Uterine smooth muscle cell (primary cell): ENCODE measurements around the gene PPIP5K1. TPM values are rescaled to one million over a fixed set of nuclear protein-coding genes. Genes with fewer than 3 reads are reported as not detected.

ENCODE experiments used
- total RNA-seq: library from RNA; depleted of rRNA; stranded (reverse); fragments of >200 nt; gene quantifications from 2 replicates; pipeline ENCODE4 v1.2.3, GENCODE V29; 2014

PPIP5K1 gene
- 29.7 and 32.4 TPM in 2 replicates for total RNA-seq

DNA sequence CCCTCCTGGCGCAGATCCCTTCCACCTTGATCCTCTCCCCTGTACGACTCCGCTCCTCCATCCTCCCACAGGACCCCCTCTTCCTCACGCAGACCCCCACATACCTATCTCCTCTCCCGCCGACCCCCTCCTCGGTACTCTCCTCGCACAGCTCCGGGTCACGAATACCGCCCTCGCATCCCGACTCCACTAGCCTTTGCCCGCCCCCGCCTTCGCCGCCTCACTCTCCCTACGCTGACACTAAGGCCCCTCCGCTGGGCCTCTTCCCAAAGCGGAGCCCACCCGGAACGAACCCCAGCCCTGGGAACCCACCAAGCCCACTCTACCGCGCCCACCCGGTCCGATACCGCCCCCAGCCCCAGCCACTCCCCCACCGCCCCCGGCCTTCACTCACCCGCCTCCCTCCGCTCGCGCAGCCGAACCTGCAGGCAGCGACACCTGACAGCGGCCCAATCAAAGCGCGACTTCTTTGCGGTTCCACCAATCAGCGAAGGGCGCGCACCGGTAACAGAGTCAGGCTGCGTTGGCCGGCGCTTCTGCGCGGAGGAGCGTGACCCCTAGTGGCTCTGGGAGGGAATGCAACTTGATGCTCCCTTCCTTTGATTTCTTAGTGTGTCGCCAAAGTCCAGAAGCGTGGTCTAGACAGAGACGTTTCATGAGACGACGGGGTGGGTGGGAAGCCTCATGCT is at the start of gene PPIP5K1:
PPIP5K1 (minus strand) TSS at position 431 of the 689 bp plus-strand sequence. CDS start 5,704 bp downstream, outside the sequence.

DNA sequence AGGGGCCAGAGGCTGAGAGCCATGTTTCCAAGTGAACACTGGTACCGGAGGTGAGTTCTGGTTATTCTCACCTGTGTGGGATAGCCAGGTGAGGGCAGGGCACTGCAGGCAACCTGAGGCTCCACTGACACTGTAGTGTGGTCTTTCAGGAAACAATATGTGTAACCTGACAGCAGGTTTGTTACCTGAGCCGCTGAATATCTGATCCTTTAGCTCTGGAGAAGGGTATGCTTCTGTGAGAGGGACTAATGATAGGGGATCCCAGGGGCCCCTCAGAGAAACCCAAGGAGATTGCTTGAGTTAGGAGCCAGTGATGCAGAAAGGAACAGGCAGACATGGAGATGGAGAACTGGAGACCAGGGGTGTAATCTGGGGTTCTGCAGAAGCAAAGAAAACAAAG is 28.7 kb upstream of the PPIP5K1 start, which contains the start of gene STRC:
STRC (minus strand) TSS at position 101 of the 400 bp plus-strand sequence; CDS start at position 23, 78 bp downstream.

DNA sequence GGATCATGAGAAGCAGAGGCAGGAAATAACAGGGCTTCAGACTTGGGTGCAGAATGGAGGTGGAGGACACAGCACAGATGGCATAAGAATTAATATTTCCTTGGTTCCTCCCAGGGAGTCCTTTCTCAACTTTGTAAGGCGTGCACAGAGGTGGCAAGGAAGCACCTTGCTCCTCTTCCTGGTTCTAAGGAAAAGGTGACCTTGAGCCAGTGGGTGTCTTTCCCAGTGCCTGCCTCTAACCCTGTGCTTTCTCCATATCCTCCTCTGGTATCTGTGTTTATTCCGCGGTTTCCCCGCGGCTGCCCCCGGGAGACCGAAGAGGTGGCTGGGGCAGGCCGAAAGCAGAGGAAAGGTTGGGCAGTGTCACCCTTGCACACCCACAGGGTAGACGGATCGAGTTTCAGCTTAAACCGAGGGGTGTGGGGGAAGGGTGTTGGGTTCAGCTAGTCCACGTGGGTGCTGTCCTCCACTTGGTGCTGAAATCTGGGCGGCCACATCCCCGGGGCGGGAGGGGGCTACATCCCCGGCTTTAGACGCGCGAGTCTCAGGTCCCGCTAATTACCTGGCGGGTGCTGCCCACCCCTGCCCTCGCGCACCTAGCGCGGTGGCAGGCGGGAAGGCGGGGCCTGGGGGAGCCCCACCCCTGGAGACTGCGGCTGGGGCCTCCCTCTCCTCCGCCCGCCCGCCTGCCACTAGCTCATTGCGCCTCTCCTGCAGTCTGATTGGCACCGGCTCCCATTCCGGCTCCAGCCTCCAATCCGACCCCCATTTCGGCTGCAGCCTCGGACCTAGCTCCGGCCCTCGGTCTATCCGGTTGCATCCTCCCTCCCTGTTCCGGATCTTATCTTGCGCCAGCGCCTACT is 3.6 kb upstream of the PPIP5K1 start, which contains the start of gene CKMT1B:
CKMT1B (plus strand) TSS at position 700 of the 863 bp plus-strand sequence. CDS start 192 bp downstream, outside the sequence.

DNA sequence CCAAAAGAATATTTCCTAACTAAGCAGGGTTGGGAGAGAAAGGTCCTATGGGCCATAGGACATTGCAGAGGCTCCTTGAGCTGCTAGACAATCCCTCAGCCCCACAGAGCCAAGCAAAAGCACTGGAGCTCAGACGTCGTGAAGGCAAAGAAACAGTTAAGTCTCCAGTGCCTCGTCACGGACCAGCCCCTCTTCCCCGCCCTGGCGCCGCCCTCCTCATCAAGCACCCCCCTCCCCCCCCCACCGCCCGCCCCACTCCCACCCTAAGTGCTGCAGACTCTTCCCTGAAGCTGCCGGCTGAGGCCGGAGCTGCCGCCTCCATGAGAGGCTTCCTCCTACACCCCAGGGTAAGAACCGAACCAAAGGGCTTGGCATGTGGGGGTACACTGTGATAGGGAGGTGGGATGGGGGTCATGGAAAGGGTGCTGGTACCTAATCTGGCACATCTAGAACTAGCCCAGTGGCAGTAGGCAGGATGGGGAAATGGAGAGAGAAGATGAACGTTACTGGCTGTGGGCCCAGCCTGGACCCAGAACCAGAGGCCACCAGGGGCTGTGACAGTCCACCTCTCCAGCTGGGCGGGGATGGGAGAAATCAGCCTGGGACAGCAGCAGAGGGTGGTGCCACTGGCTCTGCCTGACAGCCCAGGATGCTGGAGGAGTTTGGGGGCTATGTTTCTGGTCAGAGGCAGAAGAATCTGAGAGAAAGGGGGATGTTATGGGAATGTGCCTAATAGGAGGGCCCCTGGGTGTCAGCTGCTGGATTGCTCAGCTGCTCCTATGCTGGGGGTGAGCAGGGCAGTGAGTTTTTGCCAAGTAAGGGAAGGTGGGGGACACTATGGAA is 72.4 kb downstream of the PPIP5K1 start, which contains the start of gene MAP1A:
MAP1A (plus strand) TSS at position 255 of the 843 bp plus-strand sequence. CDS start 3,866 bp downstream, outside the sequence.

DNA sequence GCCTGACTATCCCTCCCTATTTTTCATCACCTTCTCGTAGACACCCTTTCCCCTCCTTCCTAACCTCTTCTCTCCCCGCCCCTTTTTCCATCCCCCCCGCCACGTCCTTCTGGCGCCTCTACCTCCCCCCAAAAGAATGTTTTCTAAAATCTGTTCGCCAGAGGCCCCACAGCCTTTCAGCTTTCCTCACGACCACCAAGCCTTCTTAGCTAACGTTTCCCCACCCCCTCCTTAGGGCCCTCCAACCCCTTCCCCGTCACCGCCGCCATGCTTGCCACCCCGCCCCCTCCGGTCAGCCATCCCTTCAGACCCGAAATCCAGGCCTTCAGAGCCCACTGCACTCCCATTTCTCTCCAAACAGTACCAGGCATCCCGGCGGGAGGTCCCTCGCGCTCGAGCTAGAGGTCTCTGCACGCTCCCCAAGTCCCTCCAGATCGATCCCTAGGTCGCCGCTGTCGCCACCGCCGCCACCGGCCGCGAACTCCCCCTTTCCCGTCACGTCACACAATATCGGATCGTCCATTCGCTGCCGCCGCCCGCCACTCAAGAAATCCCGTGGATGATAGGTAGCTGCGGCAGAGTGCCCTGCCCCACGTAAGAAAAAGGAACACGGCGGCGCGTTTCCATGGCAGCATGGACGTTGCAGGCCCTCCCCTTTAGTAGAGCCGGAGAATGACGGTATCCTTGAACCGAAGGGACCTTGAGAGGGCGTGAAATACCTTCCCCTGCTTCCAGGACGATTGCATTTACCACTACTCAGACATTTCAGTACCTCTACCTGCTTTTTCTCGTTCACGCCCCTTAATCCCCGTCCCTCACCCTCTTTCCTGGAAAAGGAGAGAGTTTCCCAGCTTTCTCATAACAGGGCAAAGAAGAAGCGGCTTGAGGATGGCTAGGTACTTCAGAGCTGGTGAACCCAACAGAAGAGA is 97.1 kb downstream of the PPIP5K1 start, which contains the start of gene TP53BP1:
TP53BP1 (minus strand) TSS at position 484 of the 929 bp plus-strand sequence; CDS start at position 371, 113 bp downstream.

Other genes starting within 250 kb of the PPIP5K1 start
- 20.7 and 29.4 TPM in 2 replicates for gene ZSCAN29, start 219.2 kb downstream of the PPIP5K1 start, total RNA-seq
- gene TUBGCP4, start 219.1 kb downstream of the PPIP5K1 start, total RNA-seq = 15.1 and 16.7 TPM in 2 replicates
- gene TP53BP1, start 97.1 kb downstream of the PPIP5K1 start, total RNA-seq = 135 and 148 TPM in 2 replicates
- 89.7 and 90.5 TPM in 2 replicates for gene MAP1A, start 72.6 kb downstream of the PPIP5K1 start, total RNA-seq
- not detected in 2 replicates for gene CKMT1B, start 3.8 kb upstream of the PPIP5K1 start, total RNA-seq
- gene STRC, start 28.6 kb upstream of the PPIP5K1 start, total RNA-seq = 0.12 TPM in 1 of 2 replicates, not detected in the other
- gene CATSPER2, start 58.6 kb upstream of the PPIP5K1 start, total RNA-seq = 2.1 and 2.9 TPM in 2 replicates
- not detected in 2 replicates for gene CKMT1A, start 103.7 kb upstream of the PPIP5K1 start, total RNA-seq
- 160 and 313 TPM in 2 replicates for gene PDIA3, start 156.2 kb upstream of the PPIP5K1 start, total RNA-seq
- 2.7 and 3.1 TPM in 2 replicates for gene ELL3, start 186.8 kb upstream of the PPIP5K1 start, total RNA-seq
- gene SERF2, start 202.1 kb upstream of the PPIP5K1 start, total RNA-seq = 256 and 546 TPM in 2 replicates
- 0.11 TPM in 1 of 2 replicates, not detected in the other for gene SERINC4, start 210.0 kb upstream of the PPIP5K1 start, total RNA-seq
- gene HYPK, start 210.4 kb upstream of the PPIP5K1 start, total RNA-seq = 12.9 and 13.0 TPM in 2 replicates
- gene MFAP1, start 234.5 kb upstream of the PPIP5K1 start, total RNA-seq = 31.2 and 37.8 TPM in 2 replicates
- gene WDR76, start 236.8 kb upstream of the PPIP5K1 start, total RNA-seq = 12.2 and 41.7 TPM in 2 replicates